GM12892 (cell line): ENCODE measurements around the gene MS4A8.

Experiments used
- POLR2A ChIP-seq: IDR thresholded peaks from 2 replicates; pipeline ENCODE4 v1.6.1; 2011; ENCODE audit warnings: low read depth, low read length, control low read depth
- POLR2AphosphoS5 ChIP-seq: IDR thresholded peaks from 2 replicates; pipeline ENCODE4 v1.6.1; 2011; ENCODE audit warnings: low read depth, low read length, control low read depth
- TAF1 ChIP-seq: IDR thresholded peaks from 2 replicates; pipeline ENCODE4 v1.6.1; 2011; ENCODE audit warnings: low read depth, mild to moderate bottlenecking, control low read depth, low read length, borderline replicate concordance

GRCh38 chr11:60718524-60719316, 19.3 kb downstream of the MS4A8 start:
- no peak for TF ChIP-seq POLR2A
- no peak for TF ChIP-seq POLR2AphosphoS5
- no peak for TF ChIP-seq TAF1
